ENCODE measurements around the gene ANO7. TPM values are rescaled to one million over a fixed set of nuclear protein-coding genes. Genes with fewer than 3 reads are reported as not detected.

ANO7 gene
- total RNA-seq, 5 donors from 2014 or later (not counting 1 experiment from before 2014, with no cell fraction given), result 0.53 to 0.60 (median 0.53) TPM; not detected in 2

- no peaks in the 10 kb centered on the region for H3K9me3 ChIP-seq
- ChIA-PET POLR2A (interaction anchor here in 1 of 2 donors (0.5 kb wide), 2 partner anchors 483 to 492 kb away, joined by 3 to 4 read pairs; no protein-coding TSS in a partner anchor), CTCF (no interaction called here)
- H3K4me1 Mint-ChIP-seq, result peaks cover 9 to 15% (median 12%) of the 10 kb centered on the region in 3 donors
- H3K27ac ChIP-seq (ENCODE audit: low read length), result no peak overlapping the region
- H3K36me3 ChIP-seq (ENCODE audit: control insufficient read depth in 2 of 2, extremely low read depth in 1 of 2, insufficient read depth in 1 of 2, low read length in 1 of 2), result peaks cover 10 to 11% of the 10 kb centered on the region in 2 donors
- no peak overlapping the region for H3K4me3 ChIP-seq (ENCODE audit: control insufficient read depth in 1 of 2, extremely low read depth in 1 of 2, low read length in 1 of 2)
- 64% methylated on average over 17 of the region's 23 CpGs for WGBS (ENCODE audit: insufficient coverage)
- DNase-seq (no peak), ATAC-seq (replicated peaks in 1 of 4) (peak in 1 of 4 experiments; percentile 28)
- peaks cover 4 to 17% of the 10 kb centered on the region in 2 experiments for H3K27me3 ChIP-seq (replicated peaks in 1 of 2; ENCODE audit: control insufficient read depth in 2 of 2, extremely low read depth in 1 of 2, insufficient read depth in 2 of 2, low read length in 1 of 2)
- H3K4me3 Mint-ChIP-seq, result no peak overlapping the region
- H3K36me3 Mint-ChIP-seq, result peaks cover 16% of the 10 kb centered on the region
- peaks cover 0 to 11% of the 10 kb centered on the region in 2 experiments for H3K4me1 ChIP-seq (ENCODE audit: control insufficient read depth in 1 of 2, extremely low read depth in 1 of 2, insufficient read depth in 2 of 2, low read length in 2 of 2)
- no peaks in the 10 kb centered on the region for H3K27me3 Mint-ChIP-seq
- no peaks in the 10 kb centered on the region for H3K9me3 Mint-ChIP-seq
- H3K27ac Mint-ChIP-seq, result no peak overlapping the region
Measured at GRCh38 chr2:241223211-241224017, 34.9 kb downstream of the ANO7 start.

GRCh38 chr2:241224018-241224850 lies 35.8 kb downstream of the ANO7 start:
- POLR2A ChIA-PET, result interaction anchor here in 1 of 2 donors (0.5 kb wide), 1 partner anchor 491 kb away, joined by 4 read pairs; no protein-coding TSS in a partner anchor
- Histone ChIP-seq H3K4me1 (ENCODE audit: control insufficient read depth in 1 of 2, extremely low read depth in 1 of 2, insufficient read depth in 2 of 2, low read length in 2 of 2) (peaks cover 0 to 5% of the 10 kb centered on the region in 2 experiments), H3K4me3 (ENCODE audit: control insufficient read depth in 1 of 2, extremely low read depth in 1 of 2, low read length in 1 of 2) (no peak overlapping the region), H3K9me3 (no peaks in the 10 kb centered on the region), H3K27me3 (replicated peaks in 1 of 2; ENCODE audit: control insufficient read depth in 2 of 2, extremely low read depth in 1 of 2, insufficient read depth in 2 of 2, low read length in 1 of 2) (peaks cover 3 to 17% of the 10 kb centered on the region in 2 experiments), H3K36me3 (ENCODE audit: control insufficient read depth in 2 of 2, extremely low read depth in 1 of 2, insufficient read depth in 1 of 2, low read length in 1 of 2) (peaks cover 10 to 19% of the 10 kb centered on the region in 2 donors), H3K27ac (ENCODE audit: low read length) (no peak overlapping the region)
- Mint-ChIP-seq H3K9me3 (no peaks in the 10 kb centered on the region), H3K4me3 (no peak overlapping the region), H3K27ac (no peak overlapping the region), H3K4me1 (peaks cover 1 to 6% (median 4%) of the 10 kb centered on the region in 3 donors), H3K27me3 (no peaks in the 10 kb centered on the region), H3K36me3 (peaks cover 19% of the 10 kb centered on the region)
- 83% methylated on average over 26 of the region's 26 CpGs for WGBS (ENCODE audit: insufficient coverage)
- CTCF ChIA-PET, result no interaction called here
- ATAC-seq (replicated peaks in 1 of 4) (no peak), DNase-seq (no peak)

GRCh38 chr2:241224851-241225438 lies 36.5 kb downstream of the ANO7 start:
- no peaks in the 10 kb centered on the region for H3K9me3 Mint-ChIP-seq
- Histone ChIP-seq H3K4me1 (ENCODE audit: control insufficient read depth in 1 of 2, extremely low read depth in 1 of 2, insufficient read depth in 2 of 2, low read length in 2 of 2) (peaks cover 0 to 5% of the 10 kb centered on the region in 2 experiments), H3K9me3 (no peaks in the 10 kb centered on the region), H3K4me3 (ENCODE audit: control insufficient read depth in 1 of 2, extremely low read depth in 1 of 2, low read length in 1 of 2) (no peak overlapping the region), H3K27ac (ENCODE audit: low read length) (no peak overlapping the region), H3K27me3 (replicated peaks in 1 of 2; ENCODE audit: control insufficient read depth in 2 of 2, extremely low read depth in 1 of 2, insufficient read depth in 2 of 2, low read length in 1 of 2) (peaks cover 3 to 14% of the 10 kb centered on the region in 2 experiments), H3K36me3 (ENCODE audit: control insufficient read depth in 2 of 2, extremely low read depth in 1 of 2, insufficient read depth in 1 of 2, low read length in 1 of 2) (peaks cover 12 to 26% of the 10 kb centered on the region in 2 donors)
- peaks cover 0 to 5% (median 0%) of the 10 kb centered on the region in 3 donors for H3K4me1 Mint-ChIP-seq
- CTCF ChIA-PET, result no interaction called here
- DNase-seq (no peak), ATAC-seq (replicated peaks in 1 of 4) (no peak)
- no peaks in the 10 kb centered on the region for H3K27me3 Mint-ChIP-seq
- WGBS (ENCODE audit: insufficient coverage), result 90% methylated on average over 7 of the region's 8 CpGs
- H3K4me3 Mint-ChIP-seq, result no peak overlapping the region
- POLR2A ChIA-PET, result no interaction called here
- H3K27ac Mint-ChIP-seq, result peak overlapping the region in 1 of 2 donors; percentile 52
- H3K36me3 Mint-ChIP-seq, result peaks cover 23% of the 10 kb centered on the region

DNA sequence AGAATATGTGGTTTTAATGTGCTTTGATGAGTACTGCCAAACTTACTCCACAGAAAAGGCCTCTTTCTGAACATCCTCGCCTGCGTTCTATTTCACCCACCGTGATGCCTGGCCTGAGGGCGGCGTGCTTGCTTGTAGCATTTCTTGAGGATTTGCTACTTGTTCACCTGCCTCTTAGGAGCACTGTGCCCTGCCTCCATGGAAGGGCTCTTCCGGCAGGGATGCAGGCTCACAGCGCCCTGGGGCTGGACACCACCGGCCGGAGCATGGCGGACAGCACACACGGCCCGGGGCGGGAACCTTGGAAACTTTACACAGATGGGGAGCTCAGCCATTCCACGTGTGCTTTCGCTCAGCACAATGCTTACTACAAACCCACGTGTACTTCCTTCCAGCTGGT lies 37.1 kb downstream of the ANO7 start:
- Histone ChIP-seq H3K27me3 (replicated peaks in 1 of 2; ENCODE audit: control insufficient read depth in 2 of 2, extremely low read depth in 1 of 2, insufficient read depth in 2 of 2, low read length in 1 of 2) (peaks cover 0 to 14% of the 10 kb centered on the region in 2 experiments), H3K4me3 (ENCODE audit: control insufficient read depth in 1 of 2, extremely low read depth in 1 of 2, low read length in 1 of 2) (no peak overlapping the region), H3K36me3 (ENCODE audit: control insufficient read depth in 2 of 2, extremely low read depth in 1 of 2, insufficient read depth in 1 of 2, low read length in 1 of 2) (peaks cover 13 to 32% of the 10 kb centered on the region in 2 donors), H3K27ac (ENCODE audit: low read length) (no peak overlapping the region), H3K9me3 (no peaks in the 10 kb centered on the region), H3K4me1 (ENCODE audit: control insufficient read depth in 1 of 2, extremely low read depth in 1 of 2, insufficient read depth in 2 of 2, low read length in 2 of 2) (peaks cover 0 to 5% of the 10 kb centered on the region in 2 experiments)
- Mint-ChIP-seq H3K9me3 (no peaks in the 10 kb centered on the region), H3K27ac (no peak overlapping the region), H3K36me3 (peaks cover 29% of the 10 kb centered on the region), H3K27me3 (no peaks in the 10 kb centered on the region), H3K4me1 (peaks cover 0 to 5% (median 0%) of the 10 kb centered on the region in 3 donors), H3K4me3 (no peak overlapping the region)
- no peak for ATAC-seq (replicated peaks in 1 of 4)
- DNase-seq, result no peak
- ChIA-PET CTCF (no interaction called here), POLR2A (no interaction called here)
- WGBS (ENCODE audit: insufficient coverage), result 89% methylated on average over 15 of the region's 16 CpGs

GRCh38 chr2:241225983-241226382 lies 37.5 kb downstream of the ANO7 start:
- H3K9me3 Mint-ChIP-seq, result no peaks in the 10 kb centered on the region
- WGBS (ENCODE audit: insufficient coverage), result 96% methylated on average over 16 of the region's 16 CpGs
- POLR2A ChIA-PET, result no interaction called here

More at GRCh38 chr2:241225983-241226382, 37.5 kb downstream of the ANO7 start:
- peaks cover 13 to 36% of the 10 kb centered on the region in 2 donors for H3K36me3 ChIP-seq (ENCODE audit: control insufficient read depth in 2 of 2, extremely low read depth in 1 of 2, insufficient read depth in 1 of 2, low read length in 1 of 2)
- no peak for DNase-seq
- H3K4me3 Mint-ChIP-seq, result no peak overlapping the region
- ATAC-seq (replicated peaks in 1 of 4), result no peak
- CTCF ChIA-PET, result no interaction called here
- H3K27ac ChIP-seq (ENCODE audit: low read length), result no peak overlapping the region
- no peak overlapping the region for H3K27ac Mint-ChIP-seq
- H3K27me3 ChIP-seq (replicated peaks in 1 of 2; ENCODE audit: control insufficient read depth in 2 of 2, extremely low read depth in 1 of 2, insufficient read depth in 2 of 2, low read length in 1 of 2), result peaks cover 0 to 14% of the 10 kb centered on the region in 2 experiments
- no peaks in the 10 kb centered on the region for H3K9me3 ChIP-seq
- H3K4me3 ChIP-seq (ENCODE audit: control insufficient read depth in 1 of 2, extremely low read depth in 1 of 2, low read length in 1 of 2), result no peak overlapping the region
- peaks cover 33% of the 10 kb centered on the region for H3K36me3 Mint-ChIP-seq
- peaks cover 0 to 5% of the 10 kb centered on the region in 2 experiments for H3K4me1 ChIP-seq (ENCODE audit: control insufficient read depth in 1 of 2, extremely low read depth in 1 of 2, insufficient read depth in 2 of 2, low read length in 2 of 2)
- peaks cover 0 to 5% (median 0%) of the 10 kb centered on the region in 3 donors for H3K4me1 Mint-ChIP-seq
- no peaks in the 10 kb centered on the region for H3K27me3 Mint-ChIP-seq
